GM10847 (cell line): ENCODE measurements around the gene ABCA8.

Experiments used
- POLR2A ChIP-seq: IDR thresholded peaks from 2 replicates; pipeline ENCODE4 v1.6.1; 2011; ENCODE audit not compliant: insufficient read length; ENCODE audit errors: extremely low read depth

Gene ABCA8

DNA sequence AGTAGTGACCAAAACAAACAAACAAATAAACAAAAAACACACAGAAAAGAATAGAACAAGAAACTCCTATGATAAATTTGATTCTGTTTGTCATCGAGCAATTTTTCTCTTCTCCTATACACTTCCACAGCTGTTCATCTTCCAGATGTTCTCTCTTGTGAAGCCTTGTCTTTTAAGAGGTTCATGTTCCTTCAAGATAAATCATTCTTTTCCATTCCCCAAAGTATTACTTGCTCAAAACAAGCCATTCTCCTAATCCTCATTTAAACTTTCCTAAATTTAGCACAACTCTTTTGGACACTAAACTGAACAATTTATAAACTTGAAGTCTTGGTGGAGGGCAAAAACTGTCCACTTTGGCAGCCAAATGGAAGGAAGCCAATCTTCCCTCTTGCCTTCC, 103.3 kb downstream of the ABCA8 start:
- no peak for TF ChIP-seq POLR2A

DNA sequence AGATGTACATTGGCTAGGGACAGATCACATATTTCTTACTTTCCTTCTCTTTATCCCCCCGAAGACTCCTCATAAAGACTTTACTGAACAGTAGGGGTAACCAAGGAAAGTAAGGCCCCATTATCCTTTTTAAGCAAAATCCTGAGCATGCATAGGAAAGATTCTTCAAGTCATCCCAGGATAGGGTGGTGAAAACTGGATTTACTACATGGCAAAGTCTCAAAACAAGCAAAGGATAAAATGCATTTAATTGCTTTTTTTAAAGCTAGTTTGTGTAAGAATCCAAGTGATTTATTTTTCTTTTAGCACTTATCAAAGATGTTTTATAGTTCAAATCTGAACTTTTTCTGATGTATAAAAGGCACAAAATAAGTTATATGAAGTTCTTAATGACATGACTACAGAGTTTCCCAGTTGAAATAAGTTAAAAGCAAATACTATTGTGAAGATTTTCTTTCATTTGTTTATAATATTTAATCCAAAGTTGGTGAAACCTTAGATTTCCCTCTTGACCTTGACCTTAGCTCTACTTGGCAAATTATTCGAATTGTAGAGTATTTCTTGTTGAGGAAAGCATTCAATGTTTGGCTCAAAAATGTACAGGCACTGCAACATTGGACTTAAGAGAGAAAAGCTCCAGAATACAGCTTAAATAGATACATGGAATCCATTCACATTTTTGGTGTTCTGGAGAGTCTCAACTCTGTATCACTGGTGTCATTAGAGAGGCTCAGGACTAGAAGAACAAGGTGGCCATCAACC, 104.3 kb downstream of the ABCA8 start:
- TF ChIP-seq POLR2A = no peak

DNA sequence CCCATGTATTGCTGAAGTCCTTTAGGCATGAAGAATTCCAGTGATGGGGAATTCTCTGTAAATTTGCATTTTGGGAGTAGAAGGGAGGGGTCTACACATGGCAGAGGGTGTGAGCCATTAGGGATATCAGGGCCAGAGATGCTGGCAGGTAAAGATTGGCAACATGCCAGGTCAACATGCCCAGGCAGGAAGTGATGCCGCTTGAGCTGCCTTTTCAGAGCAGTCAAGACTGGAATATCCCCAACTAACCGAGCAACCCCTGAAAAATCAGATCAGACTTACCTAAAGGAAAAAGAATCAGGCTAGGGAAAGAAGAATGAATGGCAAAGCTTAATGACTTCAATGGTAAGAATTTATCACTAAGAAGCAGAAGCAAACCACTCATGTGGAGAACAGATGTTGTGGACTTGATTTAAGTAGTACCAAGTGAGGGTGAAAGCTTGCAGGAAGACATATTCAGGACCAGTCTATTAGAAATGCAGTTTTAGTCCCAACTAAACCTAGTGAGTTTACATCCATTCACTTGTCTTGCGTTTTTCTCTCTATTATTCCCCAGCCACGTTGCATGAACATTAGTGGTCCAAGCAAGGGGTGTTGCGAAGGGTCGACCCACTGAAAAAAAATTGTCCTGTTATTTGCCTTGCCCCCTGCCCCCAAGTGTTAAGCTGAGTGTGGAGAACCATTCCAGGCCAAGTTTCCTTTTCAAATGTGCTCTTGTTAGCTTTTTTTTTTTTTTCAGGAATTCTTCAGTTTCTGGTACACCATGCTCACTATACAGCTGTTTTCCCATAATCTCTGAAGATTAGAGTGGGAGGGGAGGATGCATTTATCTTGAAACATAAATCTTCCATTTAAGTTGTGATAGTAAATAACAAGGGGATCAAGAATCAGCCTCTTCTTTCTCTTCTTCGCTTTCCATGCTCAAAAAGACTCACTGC, 105.2 kb downstream of the ABCA8 start:
- TF ChIP-seq POLR2A = no peak

GRCh38 chr17:68847711-68848110, 107.5 kb downstream of the ABCA8 start:
- no peak for TF ChIP-seq POLR2A

DNA sequence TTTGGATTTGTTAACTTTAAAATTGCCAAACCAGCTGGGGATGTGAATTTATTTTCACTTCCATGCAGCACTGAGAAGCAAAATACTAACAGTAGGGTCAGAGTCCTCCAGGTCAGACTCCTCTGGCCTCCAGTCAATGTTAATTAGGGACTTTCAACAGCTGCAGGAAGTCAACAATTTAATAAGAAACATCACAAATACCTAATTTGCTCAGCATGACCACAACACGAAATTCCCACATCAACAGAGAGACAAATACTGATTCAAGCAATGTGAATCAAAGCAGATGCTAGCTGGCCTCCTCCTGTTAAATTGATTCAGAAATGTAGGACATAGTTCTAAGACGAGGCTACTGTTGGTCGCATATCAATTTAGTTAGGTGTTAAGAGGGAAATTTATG, 111.7 kb downstream of the ABCA8 start:
- TF ChIP-seq POLR2A = no peak

DNA sequence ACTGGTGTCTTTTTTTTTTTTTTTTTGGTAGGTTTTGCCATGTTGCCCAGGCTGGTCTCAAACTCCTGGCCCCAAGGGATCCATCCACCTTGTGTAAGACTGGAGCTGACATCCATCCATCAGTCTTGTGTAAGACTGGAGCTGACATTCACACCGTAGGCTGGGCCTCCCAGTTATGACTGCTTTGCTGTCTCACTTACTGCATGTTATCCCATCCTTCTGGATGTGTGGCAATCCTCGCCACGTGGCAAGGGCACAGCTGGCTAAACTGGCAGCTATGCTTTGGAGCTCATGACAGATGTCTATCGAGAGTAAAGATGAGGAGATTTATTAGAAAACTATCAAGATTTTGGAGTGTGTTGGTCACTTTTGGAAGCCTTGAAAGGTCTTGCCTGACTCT, 115.1 kb downstream of the ABCA8 start:
- no peak for TF ChIP-seq POLR2A

DNA sequence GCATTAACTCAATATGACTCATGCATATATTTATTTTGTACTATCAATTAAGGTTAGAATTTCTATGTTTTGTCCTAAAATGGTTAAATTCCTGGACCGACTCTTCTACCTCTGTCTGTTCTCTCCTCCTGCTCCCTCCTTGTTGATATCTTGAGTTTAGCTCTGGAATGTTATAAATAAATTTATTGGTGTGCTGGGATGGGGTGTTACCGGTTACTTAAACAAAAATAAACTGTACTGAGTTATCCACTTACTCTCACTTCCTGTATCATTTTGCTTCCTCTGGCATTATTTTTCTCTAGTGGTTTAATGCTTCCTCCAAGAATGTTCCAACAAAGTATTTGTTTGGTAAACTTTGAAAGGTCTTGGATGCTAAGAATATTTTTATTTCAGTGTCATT, 120.1 kb downstream of the ABCA8 start:
- no peak for TF ChIP-seq POLR2A

DNA sequence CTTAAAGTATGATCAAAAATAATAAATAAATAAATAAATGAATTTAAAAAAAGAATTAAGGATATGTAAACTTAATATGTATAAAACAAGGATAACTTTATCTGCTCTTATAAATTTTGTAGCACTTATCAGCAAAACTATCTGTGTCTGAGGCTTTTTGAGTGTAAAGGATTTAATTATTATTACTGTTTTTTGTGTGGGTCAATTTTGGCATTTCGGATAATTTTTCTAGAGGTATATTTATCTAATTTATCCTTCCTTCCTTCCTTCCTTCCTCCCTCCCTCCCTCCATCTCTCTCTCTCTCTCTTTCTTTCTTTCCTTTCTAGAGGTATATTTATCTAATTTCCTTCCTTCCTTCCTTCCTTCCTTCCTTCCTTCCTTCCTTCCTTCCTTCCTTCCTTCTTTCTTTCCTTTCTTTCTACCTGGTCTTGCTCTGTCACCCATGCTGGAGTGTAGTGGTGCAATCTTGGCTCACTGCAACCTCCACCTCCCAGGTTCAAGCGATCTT, 120.8 kb downstream of the ABCA8 start:
- no peak for TF ChIP-seq POLR2A

DNA sequence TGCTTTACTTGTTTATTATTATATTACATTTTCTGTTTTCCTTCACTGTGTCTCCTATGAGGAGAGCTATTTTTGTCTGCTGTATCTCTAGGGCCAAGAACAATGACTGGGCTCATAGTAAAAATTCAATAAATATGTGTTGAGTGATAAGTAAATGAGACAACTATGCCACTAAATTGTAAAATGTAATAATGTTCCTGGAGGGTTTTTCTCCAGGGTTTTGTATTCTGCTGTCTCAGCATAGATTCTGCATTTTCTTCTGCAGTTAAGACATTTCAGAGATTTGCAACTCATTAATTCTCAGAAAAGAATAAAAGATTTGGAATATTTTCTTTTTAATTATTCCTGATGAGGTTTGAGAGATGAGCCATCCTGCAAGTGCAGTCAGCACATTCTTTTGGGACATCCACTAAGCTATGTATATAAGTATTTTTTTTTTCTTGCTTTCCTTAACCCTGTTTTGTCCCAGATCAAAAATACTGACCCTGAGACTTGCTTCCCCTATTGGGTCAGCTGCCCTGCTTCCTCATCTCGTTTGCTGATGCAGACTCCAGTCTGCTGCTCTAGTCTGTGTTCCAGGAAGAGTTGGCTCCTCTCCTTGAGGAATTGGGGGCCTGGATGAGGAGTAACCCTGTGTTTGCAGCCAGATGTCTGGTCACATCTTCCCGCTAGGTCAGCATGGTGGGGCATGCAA, 122.9 kb downstream of the ABCA8 start:
- TF ChIP-seq POLR2A = no peak

GRCh38 chr17:68831170-68831569, 124.0 kb downstream of the ABCA8 start:
- TF ChIP-seq POLR2A = no peak

DNA sequence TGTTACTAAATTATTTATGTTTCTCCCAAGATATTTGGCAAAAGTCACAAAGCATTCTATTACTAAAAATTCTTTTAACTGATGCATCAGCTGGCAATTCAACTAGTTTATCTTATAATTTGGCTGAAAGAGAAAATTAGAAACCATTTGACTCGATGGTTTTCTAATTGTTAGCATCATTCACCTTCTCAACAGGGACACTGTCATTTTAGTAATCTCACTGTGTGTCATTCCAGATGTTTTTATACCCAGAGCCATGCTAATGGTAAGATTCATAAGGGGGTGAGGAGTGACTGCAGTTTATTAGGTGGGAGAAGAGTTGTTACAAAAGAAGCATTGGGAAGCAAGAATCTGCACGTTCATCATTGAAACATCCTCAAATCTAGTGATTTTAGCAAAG, 124.9 kb downstream of the ABCA8 start:
- TF ChIP-seq POLR2A = no peak

- TF ChIP-seq POLR2A = no peak
Observed at GRCh38 chr17:68829211-68829610, 126.0 kb downstream of the ABCA8 start.

- TF ChIP-seq POLR2A = no peak
Observed at GRCh38 chr17:68824707-68825106, 130.5 kb downstream of the ABCA8 start.

DNA sequence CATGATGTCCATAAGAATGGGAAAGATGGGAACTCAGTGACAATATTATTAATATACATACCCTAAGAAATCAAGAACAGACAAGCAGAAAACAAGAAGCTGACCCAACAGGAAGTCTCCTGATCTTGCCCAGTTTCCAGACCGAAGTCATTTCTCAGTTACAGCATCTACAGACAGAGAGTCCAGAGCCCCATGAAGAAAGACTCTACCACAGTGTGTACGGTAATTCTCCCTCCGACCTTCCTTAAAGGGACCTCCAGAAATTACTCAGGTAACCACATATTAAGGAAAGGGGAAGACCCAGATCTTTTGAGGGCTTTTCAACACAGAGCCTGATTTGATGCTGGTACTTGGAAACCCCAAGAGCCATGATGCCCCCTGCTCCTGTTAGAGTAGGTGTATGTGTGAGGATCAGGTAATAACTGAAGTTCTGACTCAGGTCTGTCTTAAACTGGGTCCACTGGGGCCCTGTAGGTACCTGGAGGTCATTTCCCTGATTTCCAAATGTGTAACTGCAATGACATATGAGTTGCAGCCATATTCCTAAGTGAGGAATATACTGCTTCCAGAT, 132.4 kb downstream of the ABCA8 start:
- no peak for TF ChIP-seq POLR2A

DNA sequence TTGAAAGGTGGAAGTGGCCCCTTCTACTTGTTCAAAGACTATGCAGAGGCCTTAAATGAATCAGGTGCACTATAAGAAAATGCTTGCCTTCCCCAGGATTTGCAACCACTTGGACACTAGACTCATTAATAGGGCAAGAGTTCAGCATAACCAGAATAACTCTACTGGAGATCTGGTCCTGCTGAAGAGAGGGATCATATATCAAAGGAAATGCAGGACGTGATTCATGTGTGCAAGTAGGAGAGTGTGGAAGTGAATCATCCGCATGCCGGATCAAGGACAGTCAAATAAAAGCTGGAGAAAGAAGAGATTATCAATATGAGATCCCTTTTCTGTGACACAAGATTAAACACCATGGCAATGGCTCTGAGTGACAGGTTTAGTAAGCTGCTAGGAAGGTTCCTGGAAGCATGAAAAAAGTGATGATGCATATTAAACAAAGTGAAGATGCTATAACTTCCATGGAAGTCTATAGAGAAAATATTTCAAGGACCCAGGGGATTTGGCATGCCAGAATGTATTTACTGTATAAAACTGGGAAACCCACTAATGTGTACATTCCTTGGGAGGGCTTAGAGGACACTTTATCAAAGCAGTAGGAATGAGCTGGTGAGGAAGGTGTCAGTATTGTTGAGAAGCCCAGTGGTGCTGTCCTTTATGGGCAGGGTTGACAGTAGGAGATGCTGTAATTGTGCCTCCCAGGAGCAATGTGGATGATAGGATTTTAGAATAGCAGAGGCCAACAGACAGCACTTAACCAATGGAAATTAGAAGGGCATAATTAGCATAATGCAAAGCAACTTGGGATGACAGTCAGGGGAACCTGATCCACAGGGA, 133.1 kb downstream of the ABCA8 start:
- no peak for TF ChIP-seq POLR2A
